IMR-90 (cell line): ENCODE data around the gene FBXL20.

Experiments
- RAD21 ChIP-seq: IDR thresholded peaks from 2 replicates; pipeline ENCODE4 v1.6.1; 2012; ENCODE audit warnings: low read length, improper control_type of control experiment
- TF ChIP-seq, protein P1 (sequence below): conservative IDR thresholded peaks from 2 replicates; pipeline ENCODE4 v1.5.1; 2012; ENCODE audit warnings: mild to moderate bottlenecking, low read depth, low read length, improper control_type of control experiment

GRCh38 chr17:39408360-39408759 is 6.9 kb upstream of the FBXL20 start:
- TF ChIP-seq, protein P1, sequence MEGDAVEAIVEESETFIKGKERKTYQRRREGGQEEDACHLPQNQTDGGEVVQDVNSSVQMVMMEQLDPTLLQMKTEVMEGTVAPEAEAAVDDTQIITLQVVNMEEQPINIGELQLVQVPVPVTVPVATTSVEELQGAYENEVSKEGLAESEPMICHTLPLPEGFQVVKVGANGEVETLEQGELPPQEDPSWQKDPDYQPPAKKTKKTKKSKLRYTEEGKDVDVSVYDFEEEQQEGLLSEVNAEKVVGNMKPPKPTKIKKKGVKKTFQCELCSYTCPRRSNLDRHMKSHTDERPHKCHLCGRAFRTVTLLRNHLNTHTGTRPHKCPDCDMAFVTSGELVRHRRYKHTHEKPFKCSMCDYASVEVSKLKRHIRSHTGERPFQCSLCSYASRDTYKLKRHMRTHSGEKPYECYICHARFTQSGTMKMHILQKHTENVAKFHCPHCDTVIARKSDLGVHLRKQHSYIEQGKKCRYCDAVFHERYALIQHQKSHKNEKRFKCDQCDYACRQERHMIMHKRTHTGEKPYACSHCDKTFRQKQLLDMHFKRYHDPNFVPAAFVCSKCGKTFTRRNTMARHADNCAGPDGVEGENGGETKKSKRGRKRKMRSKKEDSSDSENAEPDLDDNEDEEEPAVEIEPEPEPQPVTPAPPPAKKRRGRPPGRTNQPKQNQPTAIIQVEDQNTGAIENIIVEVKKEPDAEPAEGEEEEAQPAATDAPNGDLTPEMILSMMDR, result no peak
- TF ChIP-seq RAD21, result no peak
